Epithelial cell of proximal tubule (primary cell): ENCODE measurements around the gene GSDME. TPM values are rescaled to one million over a fixed set of nuclear protein-coding genes. Genes with fewer than 3 reads are reported as not detected.

ENCODE experiments used
- DNase-seq: peaks from one replicate; pipeline ENCODE4 v3.0.0-alpha.2; 2011; ENCODE audit warnings: low read depth
- H3K4me3 ChIP-seq: 2 replicates; pipeline ENCODE4 v1.5.1; 2011; ENCODE audit warnings: low read depth, mild to moderate bottlenecking, low read length
- total RNA-seq: library from RNA; depleted of rRNA; stranded (reverse); fragments of >200 nt; gene quantifications from 2 replicates; pipeline ENCODE4 v1.2.3, GENCODE V29; 2015
- TF ChIP-seq, protein P1 (sequence below): conservative IDR thresholded peaks from 2 replicates; pipeline ENCODE4 v1.5.1; 2012; ENCODE audit warnings: low read depth, mild to moderate bottlenecking, low read length

The GSDME gene
- total RNA-seq, 1 donor from 2014 or later = 73.6 TPM

DNA sequence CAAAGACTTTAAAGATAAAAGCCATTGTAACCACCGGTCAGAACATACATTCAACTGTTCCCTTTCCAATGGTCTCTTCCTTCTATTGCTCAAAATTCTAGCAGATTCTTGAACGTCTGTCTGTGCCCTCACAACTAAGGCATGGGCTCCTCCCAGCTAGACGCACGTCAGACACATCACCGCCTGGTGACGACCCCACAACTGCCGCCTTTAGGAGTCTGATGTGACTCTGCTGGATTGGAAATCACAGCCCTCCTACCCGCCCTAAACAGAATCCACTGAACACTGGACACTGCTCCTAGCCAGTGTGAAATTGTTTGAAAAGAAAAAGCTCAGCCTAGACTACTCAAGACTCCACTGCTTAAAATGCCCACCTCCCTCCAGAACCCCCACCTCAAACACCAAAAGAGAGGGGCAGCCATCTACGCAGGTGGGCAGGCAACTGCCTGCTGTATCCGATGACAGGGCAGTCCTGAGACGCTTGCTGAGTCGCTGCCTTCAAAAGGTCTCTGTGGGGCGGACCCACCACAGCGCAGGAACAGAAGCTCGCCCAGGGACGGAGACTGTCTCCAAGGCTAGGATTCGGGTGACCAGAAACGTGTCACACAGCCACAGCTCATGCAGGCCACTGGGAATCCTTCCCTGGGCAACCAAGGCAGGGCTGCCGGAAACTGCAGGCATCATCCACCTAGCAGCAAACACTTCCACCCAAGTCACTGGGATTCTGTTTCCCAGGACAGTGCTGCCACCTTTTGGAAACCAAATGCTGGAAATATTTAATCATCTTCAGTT is 34.7 kb downstream of the GSDME start:
- H3K4me3 ChIP-seq = no peak overlapping the region
- TF ChIP-seq, protein P1, sequence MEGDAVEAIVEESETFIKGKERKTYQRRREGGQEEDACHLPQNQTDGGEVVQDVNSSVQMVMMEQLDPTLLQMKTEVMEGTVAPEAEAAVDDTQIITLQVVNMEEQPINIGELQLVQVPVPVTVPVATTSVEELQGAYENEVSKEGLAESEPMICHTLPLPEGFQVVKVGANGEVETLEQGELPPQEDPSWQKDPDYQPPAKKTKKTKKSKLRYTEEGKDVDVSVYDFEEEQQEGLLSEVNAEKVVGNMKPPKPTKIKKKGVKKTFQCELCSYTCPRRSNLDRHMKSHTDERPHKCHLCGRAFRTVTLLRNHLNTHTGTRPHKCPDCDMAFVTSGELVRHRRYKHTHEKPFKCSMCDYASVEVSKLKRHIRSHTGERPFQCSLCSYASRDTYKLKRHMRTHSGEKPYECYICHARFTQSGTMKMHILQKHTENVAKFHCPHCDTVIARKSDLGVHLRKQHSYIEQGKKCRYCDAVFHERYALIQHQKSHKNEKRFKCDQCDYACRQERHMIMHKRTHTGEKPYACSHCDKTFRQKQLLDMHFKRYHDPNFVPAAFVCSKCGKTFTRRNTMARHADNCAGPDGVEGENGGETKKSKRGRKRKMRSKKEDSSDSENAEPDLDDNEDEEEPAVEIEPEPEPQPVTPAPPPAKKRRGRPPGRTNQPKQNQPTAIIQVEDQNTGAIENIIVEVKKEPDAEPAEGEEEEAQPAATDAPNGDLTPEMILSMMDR = peak; percentile 48
- no peak for DNase-seq

DNA sequence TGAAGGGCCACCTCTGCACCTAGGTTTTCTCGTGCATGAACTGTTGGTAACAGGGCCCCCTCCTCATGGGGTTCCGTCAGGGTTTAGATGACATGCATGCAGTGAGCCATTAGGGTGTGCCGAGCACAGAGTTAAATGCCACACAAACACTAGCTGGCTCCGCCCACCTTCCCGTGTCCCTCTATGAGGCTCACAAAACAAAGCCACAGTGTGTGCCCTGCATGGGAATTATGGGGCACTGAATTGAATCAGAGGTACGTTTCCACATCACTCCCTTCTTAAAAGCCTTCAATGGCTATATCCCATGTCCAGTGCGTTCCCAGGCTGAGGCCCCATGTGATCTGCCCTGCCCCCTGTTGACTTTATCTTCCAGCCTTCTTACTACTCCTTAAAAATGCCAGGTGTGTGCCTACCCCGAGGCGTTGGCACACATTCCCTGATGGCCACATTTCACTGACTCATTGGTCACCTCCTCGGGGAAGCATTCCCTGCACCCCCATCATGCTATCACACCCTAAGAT is 35.7 kb downstream of the GSDME start:
- TF ChIP-seq, protein P1 = no peak
- no peak for DNase-seq
- no peak overlapping the region for H3K4me3 ChIP-seq

DNA sequence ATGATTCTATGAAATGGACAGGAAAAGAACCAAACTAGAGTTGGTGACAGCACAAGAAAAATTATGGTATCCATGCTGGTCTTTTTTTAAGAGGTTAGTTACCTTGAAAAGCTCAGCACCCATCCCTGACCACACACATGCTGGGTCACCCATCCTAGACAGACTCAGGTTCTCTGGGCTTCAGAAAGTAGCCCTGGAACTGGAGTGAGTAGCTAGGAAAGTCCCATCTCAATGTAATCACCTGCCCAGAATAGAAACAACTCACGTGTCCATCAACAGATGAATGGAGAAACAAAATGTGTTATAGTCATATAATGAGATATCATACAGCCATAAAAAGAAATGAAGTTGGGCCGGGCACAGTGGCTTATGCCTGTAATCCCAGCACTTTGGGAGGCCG is 37.0 kb downstream of the GSDME start:
- H3K4me3 ChIP-seq = no peak overlapping the region
- DNase-seq = no peak
- TF ChIP-seq, protein P1 = no peak

DNA sequence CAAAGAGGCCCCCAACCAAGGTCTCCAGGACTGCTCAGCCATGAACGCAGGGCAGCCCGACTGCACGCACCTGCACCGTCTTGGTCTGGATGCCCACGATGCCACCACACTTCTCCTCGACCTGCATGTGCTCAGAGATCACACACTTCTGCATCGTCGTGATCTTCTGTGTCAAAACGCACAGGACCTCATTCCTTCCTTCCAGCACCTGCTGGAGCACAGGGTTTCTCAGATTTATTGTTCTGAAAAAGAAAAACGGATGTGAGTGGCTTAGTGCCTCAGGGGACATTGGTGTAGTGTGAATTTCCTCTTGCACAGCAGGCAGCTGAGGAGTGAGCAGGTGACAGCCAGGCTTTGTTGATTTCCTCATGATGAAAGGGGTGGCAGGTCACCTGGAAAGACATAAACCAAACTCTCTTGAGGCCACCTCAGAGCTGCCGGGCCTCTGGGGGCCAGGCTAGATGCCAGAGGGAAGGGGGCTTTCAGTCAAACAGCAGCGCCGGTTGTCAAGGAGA is 38.2 kb downstream of the GSDME start:
- DNase-seq = no peak
- no peak overlapping the region for H3K4me3 ChIP-seq
- TF ChIP-seq, protein P1 = no peak

DNA sequence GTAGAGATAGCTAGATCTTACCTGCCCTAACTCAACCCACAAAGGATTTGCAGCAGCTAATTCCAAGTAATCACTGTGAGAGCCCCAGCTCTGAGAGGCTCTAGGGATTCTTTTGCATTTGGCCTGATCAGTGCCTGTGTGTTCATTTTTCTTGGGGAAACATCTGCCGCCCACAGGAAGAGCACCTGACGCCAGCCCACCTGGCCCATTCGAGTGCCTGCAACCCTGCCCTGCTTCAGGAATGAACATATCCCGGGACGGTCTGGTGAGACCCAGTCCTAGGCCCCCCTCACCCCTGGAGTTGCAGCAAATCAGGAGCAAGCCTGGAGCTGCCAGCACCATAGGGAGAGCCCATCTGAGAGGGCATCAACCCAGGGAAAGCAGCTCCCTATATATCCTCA is 38.8 kb downstream of the GSDME start:
- H3K4me3 ChIP-seq = no peak overlapping the region
- TF ChIP-seq, protein P1 = no peak
- no peak for DNase-seq

DNA sequence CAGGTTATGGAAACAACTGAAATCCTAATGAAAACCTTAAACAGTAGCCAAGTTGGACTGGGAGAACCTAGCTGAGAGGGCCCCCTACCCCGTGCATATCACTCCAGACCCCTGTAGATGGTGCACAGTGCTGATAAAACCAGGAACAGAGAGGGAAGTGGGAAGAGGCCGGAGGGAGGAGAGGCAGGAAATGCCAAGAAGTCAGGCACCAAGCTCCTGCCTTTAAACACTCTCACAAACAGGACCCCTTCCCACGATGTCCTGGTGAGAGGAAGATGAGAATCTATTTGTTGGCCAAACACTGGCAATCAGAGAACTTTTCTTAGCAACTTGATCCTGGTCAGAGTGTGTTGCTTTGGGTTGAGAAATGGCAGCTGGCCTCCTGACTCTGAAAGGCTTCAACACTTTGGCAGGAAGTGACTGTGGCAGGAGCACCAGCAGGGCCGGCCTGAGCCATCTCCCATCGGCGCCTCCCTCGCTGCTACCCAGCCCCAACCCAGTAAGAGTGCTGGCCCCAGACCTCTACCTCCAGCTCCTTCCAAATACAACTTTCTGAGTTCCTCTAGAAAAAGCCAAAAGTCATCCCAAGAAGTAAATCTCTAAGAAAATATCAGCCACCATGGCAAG is 39.5 kb downstream of the GSDME start:
- DNase-seq = no peak
- TF ChIP-seq, protein P1 = no peak
- no peak overlapping the region for H3K4me3 ChIP-seq

DNA sequence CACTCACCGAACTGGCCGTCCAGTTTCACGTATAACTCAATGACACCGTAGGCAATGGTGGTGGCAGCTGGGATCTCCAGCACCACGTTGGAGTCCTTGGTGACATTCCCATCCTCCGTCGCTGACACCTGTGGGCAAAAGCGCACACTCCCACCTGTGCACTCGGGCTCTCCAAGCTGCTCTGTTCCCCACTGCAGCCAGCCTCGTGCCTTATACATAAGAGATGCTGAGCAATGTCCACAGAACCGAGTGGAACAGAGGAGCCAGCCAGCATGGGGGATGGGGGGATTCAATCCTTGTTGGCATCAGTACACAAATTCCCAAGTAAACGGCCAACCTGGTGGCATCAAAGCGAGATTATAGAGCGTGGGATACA is 40.0 kb downstream of the GSDME start:
- H3K4me3 ChIP-seq = no peak overlapping the region
- no peak for DNase-seq
- TF ChIP-seq, protein P1 = no peak
